ENCODE results near the gene CCNY. TPM values are rescaled to one million over a fixed set of nuclear protein-coding genes. Genes with fewer than 3 reads are reported as not detected.
"Not testable (repeated sequence)": the region's sequence is repeated elsewhere in the genome, so short reads cannot be mapped to it uniquely, and the experiment has no call there.

CCNY gene
- total RNA-seq, 1 experiment from 2014 or later: 80.4 TPM

GRCh38 chr10:35507519-35508109 lies 171.3 kb downstream of the CCNY start:
- no peak for DNase-seq (ENCODE audit: low read depth)

- DNase-seq (ENCODE audit: low read depth): no peak
These were observed 172.3 kb downstream of the CCNY start for GRCh38 chr10:35508647-35509046.

- no peak for DNase-seq (ENCODE audit: low read depth)
These were observed 174.6 kb downstream of the CCNY start for GRCh38 chr10:35510891-35511290.

DNA sequence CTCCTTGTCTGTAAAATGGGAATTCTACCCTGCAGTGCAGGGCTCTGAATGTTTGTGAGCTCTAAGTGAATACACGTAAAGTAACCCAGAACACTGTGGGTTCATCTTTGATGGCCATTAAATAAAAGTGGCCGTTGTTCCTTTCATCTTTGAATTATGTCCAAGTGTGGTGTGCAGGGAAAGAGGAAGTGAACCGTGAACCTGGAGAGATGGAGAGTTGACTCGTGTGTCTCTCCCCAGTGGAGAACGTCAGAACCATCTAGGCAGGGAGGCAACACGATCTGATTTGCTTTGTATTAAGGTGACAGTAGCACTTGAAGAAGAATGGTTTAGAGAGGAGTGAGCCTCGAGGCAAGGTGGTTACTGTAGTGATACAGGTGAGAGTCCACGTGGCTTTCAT lies 175.3 kb downstream of the CCNY start:
- no peak for DNase-seq (ENCODE audit: low read depth)

- no peak for DNase-seq (ENCODE audit: low read depth)
These were observed 179.9 kb downstream of the CCNY start for GRCh38 chr10:35516102-35516670.

DNA sequence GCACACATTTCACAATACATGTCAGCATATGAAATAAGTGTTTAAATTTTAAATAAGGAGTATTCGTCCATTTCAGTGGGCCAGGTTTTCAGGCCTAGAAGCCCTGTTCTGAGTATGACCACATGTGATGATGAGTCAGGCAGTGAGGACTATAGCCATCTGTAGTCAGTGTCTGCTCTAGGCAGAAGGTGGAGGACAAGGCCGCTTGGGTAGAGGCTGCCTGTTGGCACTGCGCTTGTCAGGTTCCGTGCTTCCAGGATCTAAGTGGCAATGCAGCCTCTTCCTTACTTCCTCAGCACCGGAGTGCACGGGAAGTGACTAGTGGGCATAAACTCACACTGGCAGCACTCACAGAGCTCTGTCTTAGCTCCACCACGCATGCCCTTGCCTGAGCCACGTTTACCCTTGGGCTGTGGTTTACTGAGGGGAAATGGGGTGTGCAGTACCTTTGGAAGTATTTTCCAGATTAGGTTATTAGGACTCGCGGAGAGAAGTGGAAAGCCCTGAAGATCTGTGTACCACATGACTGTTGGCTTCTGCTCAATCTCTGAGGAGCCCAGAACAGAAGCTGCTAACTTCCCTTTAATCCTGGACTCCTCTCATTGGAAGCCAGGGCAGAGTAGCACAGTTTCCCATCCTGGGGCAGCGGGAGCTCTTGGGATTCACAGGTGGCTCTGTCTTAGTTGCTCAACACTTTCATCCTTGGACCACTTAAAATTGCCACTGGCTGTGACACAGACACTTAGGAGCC lies 181.3 kb downstream of the CCNY start:
- DNase-seq (ENCODE audit: low read depth): peak; percentile 25

DNA sequence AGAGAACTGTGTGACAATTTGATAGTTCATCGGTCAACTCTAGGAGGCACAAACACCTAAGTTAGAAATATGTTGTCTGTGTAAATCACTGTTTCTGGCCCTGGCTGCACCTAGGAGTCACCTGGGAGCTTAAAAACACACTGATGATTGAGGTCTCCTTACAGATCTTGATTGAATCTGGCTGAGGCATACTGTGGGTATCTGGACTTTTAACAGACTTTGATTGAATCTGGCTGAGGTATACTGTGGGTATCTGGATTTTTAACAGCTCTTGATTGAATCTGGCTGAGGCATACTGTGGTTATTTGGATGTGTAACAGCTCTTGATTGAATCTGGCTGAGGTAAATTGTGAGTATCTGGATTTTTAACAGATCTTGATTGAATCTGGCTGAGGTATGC lies 181.9 kb downstream of the CCNY start:
- not testable (repeated sequence) for DNase-seq (ENCODE audit: low read depth)

- DNase-seq (ENCODE audit: low read depth): no peak
These were observed 184.7 kb downstream of the CCNY start for GRCh38 chr10:35520996-35521395.

GRCh38 chr10:35523670-35524225 lies 187.4 kb downstream of the CCNY start:
- no peak for DNase-seq (ENCODE audit: low read depth)

GRCh38 chr10:35526746-35527145 lies 190.4 kb downstream of the CCNY start:
- no peak for DNase-seq (ENCODE audit: low read depth)

GRCh38 chr10:35532141-35532540 lies 195.8 kb downstream of the CCNY start:
- DNase-seq (ENCODE audit: low read depth): no peak

DNA sequence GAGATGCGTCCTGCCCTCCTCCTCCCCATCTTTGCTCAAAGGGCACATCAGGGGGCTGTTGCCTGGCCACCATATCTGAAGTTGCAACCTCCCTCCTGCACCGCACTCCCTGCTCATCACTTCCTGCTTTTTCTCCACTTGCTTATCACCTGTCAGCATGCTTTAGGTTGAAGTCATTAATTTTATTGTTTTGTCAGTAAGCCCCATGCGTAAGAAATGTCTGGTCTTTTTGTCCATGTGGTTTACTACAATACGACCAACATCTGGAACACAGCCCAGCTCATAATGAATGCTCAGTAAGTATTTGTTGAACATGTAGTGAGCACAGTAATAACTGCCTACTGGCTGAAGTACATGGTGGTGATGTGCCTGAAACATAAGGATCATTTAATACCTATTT lies 197.3 kb downstream of the CCNY start:
- no peak for DNase-seq (ENCODE audit: low read depth)

DNA sequence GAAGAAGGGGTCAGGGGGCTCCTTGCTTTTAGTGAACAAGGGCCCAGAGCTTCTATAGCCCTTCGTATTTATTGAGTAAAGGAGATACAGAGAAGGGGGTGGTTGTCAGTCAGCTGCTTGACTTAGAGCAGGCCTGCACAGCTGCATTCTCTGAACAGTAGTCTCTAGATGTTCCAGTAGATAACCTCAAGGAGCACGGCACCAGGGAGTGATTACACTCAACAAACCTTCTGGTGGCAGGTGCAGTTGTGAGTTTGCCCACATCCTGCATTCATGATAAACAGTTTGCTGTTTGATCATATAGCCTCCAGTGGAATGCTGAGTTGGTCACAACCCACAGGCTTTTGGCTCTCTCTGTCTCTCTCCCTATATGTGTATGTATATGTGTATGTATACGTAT lies 198.8 kb downstream of the CCNY start:
- DNase-seq (ENCODE audit: low read depth): no peak

- no peak for DNase-seq (ENCODE audit: low read depth)
These were observed 200.5 kb downstream of the CCNY start for GRCh38 chr10:35536789-35537188.

- not testable (repeated sequence) for DNase-seq (ENCODE audit: low read depth)
These were observed 201.6 kb downstream of the CCNY start for GRCh38 chr10:35537925-35538324.

- DNase-seq (ENCODE audit: low read depth): no peak
These were observed 204.2 kb downstream of the CCNY start for GRCh38 chr10:35540296-35541164.

GRCh38 chr10:35541720-35542119 lies 205.4 kb downstream of the CCNY start:
- DNase-seq (ENCODE audit: low read depth): no peak

DNA sequence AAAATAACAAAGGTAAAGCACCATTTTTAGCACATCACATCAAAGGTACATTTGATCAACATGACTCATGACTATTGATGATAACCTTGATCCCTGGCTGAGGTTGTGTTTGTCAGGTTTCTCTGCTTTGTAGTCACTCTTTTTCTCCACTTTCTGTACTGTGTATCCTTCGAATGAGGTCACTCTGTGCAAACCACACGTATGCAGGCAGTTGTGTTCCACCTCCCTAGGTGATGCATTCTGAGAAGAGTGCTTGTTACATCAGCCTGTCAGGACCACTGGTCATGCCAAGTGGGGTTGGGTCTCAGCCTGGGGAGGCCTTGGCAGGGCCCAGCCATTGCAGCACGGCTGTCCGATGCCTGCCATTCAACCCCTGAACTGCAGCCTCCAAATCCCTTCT lies 206.0 kb downstream of the CCNY start:
- no peak for DNase-seq (ENCODE audit: low read depth)

- no peak for DNase-seq (ENCODE audit: low read depth)
These were observed 208.9 kb downstream of the CCNY start for GRCh38 chr10:35545079-35545657.

- no peak for DNase-seq (ENCODE audit: low read depth)
These were observed 209.7 kb downstream of the CCNY start for GRCh38 chr10:35545878-35546590.

DNA sequence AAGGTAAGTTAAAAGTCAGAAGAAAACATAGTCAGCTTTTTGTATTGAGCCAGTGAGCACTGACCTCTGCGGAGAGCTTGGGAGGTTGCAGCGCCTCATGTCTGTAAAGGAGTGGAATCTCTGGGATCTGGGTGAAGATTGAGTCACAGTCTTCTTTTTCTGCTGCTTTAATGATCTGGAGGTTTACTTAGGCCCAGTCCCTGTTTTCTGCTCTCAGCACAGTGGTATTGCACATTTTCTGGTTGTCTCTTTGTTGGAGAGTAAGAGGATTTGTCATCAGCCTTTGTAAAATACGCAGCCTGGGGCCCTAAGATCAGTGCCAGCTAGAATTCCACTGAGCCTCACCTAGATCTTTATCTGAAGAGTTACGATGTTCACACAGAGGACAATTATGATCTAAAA lies 210.5 kb downstream of the CCNY start:
- DNase-seq (ENCODE audit: low read depth): no peak

Data from HT1080 (cell line).